ENCODE data around the gene SLC40A1. TPM values are rescaled to one million over a fixed set of nuclear protein-coding genes. Genes with fewer than 3 reads are reported as not detected.

The SLC40A1 gene
- total and polyA plus RNA-seq, 2 of the 8 experiments (the other 6 are each of a cell fraction or from before 2014, with no cell fraction given): 0.03 TPM; not detected in 1

GRCh38 chr2:189593115-189593514 lies 12.5 kb upstream of the SLC40A1 start (continued):
- TF ChIP-seq MAX (IDR thresholded peaks at IDR 0.05) (no peak), RXRA (IDR thresholded peaks at IDR 0.05; ENCODE audit: insufficient read depth, low read depth, low read length) (no peak), SP4 (IDR thresholded peaks at IDR 0.05; ENCODE audit: low read length) (no peak)

Data from H1 (cell line).